Transverse colon (tissue), 4 donors: Measurements from ENCODE around the gene RAD51D. TPM values are rescaled to one million over a fixed set of nuclear protein-coding genes. Genes with fewer than 3 reads are reported as not detected.

Experiments used
- DNase-seq: peaks from one replicate; pipeline ENCODE4 v3.0.0-alpha.2; 2019
- H3K27ac ChIP-seq, 4 donors: fragments of 200-600 bp; sonication (generic); 2 replicates each; pipeline ENCODE4 v1.5.1; 2016 to 2018; ENCODE audit warnings: inconsistent platforms in 4 of 4
- H3K27me3 ChIP-seq: fragments of 200-600 bp; sonication (generic); 2 replicates; pipeline ENCODE4 v1.5.1; 2017; ENCODE audit warnings: inconsistent platforms
- H3K36me3 ChIP-seq, 4 donors: fragments of 200-600 bp; sonication (generic); 2 replicates each; pipeline ENCODE4 v1.5.1; 2017 to 2019; ENCODE audit warnings: inconsistent platforms in 4 of 4
- H3K4me1 ChIP-seq, 4 donors: fragments of 200-600 bp; sonication (generic); 2 replicates each; pipeline ENCODE4 v1.5.1; 2017 to 2020; ENCODE audit warnings: inconsistent platforms in 4 of 4
- H3K4me3 ChIP-seq, 4 donors: fragments of 200-600 bp; sonication (generic); 1 replicate in 1 of 4; 2 replicates in 3 of 4; pipeline versions ENCODE4 v1.5.1 to v1.6.1; 2017 to 2019; ENCODE audit warnings: inconsistent platforms in 4 of 4
- H3K9me3 ChIP-seq, 2 donors: fragments of 200-600 bp; sonication (generic); 2 replicates each; pipeline ENCODE4 v1.5.1; 2017 to 2019; ENCODE audit warnings: inconsistent platforms in 2 of 2
- EP300 ChIP-seq: sonication (generic); formaldehyde crosslinking; IDR thresholded peaks from one replicate; pipeline ENCODE4 v1.6.1; 2017; ENCODE audit warnings: antibody characterized with exemption, low read depth
- POLR2A ChIP-seq: fragments of 450-650 bp; IDR thresholded peaks from one replicate; pipeline ENCODE4 v1.6.1; 2016; ENCODE audit warnings: antibody characterized with exemption, mild to moderate bottlenecking, moderate library complexity
- POLR2AphosphoS5 ChIP-seq, 3 donors: sonication (generic); formaldehyde crosslinking; IDR thresholded peaks; one replicate each; pipeline ENCODE4 v1.6.1; 2016; ENCODE audit warnings: antibody characterized with exemption in 3 of 3
- WGBS, 2 donors: methylation state at CpG; one replicate each; pipeline ENCODE4 v1.1.5; 2018; ENCODE audit warnings: low coverage in 1 of 2; 5-methylcytosine and 5-hydroxymethylcytosine counted together
- in situ Hi-C, 4 donors: fragments of 200-750 bp; cut with MboI; loops; one replicate each; pipeline versions ENCODE4 v1.15.0 to v1.15.1; 2017; ENCODE audit warnings: low sequenced_read_pairs in 3 of 4, low pct_ligation_motif_present in 1 of 4, low pct_unique_long_range_greater_than_20kb in 1 of 4
- intact Hi-C: fragments of 100-400 bp; cut with DNase I; formaldehyde crosslinking; loops from one replicate; pipeline ENCODE4 v1.15.1; 2023; ENCODE audit warnings: low total_unique reads
- total RNA-seq, 4 donors: library from RNA; depleted of rRNA; stranded (reverse); fragments of >200 nt; gene quantifications; one replicate each; pipeline ENCODE4 v1.1.0, GENCODE V29; 2016
- TF ChIP-seq, protein P1 (sequence below), 5 experiments: fragments of 200-600 bp in 3 of 5; fragments of 450-650 bp in 2 of 5; sonication (generic) in 3 of 5; IDR thresholded peaks; 1 replicate in 2 of 5; 2 replicates in 3 of 5; pipeline ENCODE4 v1.5.1; 2016 to 2017; ENCODE audit warnings: antibody characterized with exemption in 5 of 5, inconsistent platforms in 3 of 5, mild to moderate bottlenecking in 2 of 5, moderate library complexity in 1 of 5

Gene RAD51D
- total RNA-seq, 4 donors from 2014 or later: 5.6 to 60.3 (median 7.8) TPM

DNA sequence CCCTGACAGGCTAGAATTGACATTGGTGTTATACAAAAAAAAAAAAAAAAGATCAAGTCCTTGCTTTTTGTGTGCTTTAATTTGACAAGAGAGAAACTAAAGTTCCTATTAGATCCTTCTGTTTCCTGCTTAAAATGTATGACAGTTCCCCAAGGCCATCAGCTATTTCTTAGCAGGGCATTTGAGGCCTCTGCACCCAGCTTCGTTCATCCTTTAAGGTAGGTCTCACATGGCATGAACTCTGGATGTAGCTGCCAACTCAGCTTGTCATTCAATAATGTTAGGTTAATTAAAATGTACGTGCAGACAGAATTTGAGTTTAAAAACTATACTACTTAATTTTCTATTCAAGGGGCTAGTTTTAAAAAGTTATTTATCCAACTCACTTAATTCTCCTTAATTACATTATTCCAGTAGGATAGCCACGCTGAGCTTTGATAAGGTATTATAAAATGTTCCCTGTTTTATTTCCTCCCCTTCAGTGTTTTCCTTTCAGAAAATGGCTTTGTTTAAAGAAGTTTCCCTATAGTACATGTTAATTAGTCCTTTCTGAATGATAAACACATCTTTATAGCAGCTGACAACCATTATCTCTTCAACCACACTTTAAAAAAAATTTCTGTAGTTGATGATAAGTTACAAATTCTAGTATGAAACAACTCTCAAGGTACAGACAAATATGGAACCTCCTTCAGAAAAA, 55.0 kb downstream of the RAD51D start:
- Histone ChIP-seq H3K4me1 (peaks cover 14 to 42% (median 21%) of the 10 kb centered on the region in 4 donors), H3K4me3 (no peak overlapping the region), H3K27me3 (no peaks in the 10 kb centered on the region), H3K9me3 (no peaks in the 10 kb centered on the region), H3K36me3 (no peaks in the 10 kb centered on the region), H3K27ac (peak overlapping the region; percentile 87 to 92 (median 88))
- DNase-seq: no peak
- WGBS, 2 donors: 73 to 80% methylated on average over 2 to 3 of the region's 3 CpGs
- TF ChIP-seq, protein P1, sequence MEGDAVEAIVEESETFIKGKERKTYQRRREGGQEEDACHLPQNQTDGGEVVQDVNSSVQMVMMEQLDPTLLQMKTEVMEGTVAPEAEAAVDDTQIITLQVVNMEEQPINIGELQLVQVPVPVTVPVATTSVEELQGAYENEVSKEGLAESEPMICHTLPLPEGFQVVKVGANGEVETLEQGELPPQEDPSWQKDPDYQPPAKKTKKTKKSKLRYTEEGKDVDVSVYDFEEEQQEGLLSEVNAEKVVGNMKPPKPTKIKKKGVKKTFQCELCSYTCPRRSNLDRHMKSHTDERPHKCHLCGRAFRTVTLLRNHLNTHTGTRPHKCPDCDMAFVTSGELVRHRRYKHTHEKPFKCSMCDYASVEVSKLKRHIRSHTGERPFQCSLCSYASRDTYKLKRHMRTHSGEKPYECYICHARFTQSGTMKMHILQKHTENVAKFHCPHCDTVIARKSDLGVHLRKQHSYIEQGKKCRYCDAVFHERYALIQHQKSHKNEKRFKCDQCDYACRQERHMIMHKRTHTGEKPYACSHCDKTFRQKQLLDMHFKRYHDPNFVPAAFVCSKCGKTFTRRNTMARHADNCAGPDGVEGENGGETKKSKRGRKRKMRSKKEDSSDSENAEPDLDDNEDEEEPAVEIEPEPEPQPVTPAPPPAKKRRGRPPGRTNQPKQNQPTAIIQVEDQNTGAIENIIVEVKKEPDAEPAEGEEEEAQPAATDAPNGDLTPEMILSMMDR (IDR thresholded peaks at IDR 0.05): no peak
- TF ChIP-seq POLR2A: no peak
- no peak for TF ChIP-seq EP300
- TF ChIP-seq POLR2AphosphoS5 (IDR thresholded peaks at IDR 0.05): no peak
- intact Hi-C loops (no loop called here), in situ Hi-C loops (loop anchor here in 1 of 4 donors (10.0 kb wide), 1 partner anchor 60 kb away; no protein-coding TSS in a partner anchor)

DNA sequence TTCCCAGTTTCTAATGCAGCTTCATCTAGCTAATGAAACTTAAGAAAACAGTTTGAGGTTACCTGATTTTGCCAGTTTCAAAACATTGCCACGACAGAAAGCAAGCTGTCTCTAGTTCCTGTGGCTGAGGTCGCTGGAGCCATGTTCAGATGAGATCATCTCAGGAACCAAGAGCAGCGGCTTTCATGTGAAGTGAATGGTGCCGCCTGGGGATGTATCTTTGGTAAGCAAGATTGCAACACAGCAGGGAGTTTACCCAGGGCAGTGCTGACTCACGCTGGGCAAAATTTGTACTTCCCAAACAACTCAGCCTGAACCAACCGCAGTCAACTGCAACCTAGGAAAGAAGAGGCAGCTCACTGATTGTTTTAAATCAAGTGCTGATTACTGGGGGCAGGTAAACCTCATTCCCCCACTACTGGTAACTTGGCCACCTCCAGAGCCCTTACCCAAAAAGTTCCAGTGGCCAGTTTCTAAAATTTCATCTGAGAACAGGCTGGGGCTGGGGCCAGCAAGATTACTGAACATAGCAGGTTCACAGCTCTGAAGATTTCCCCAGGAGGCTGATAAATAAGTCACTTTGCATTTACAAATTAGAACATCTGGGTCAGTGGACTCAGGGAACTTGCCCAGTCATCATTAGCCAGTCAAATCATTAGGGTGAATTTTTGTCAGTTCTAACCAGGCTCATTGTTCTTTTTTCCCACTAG, 56.0 kb downstream of the RAD51D start, which contains the start of gene RFFL:
Gene RFFL (minus strand): TSS at position 194 of the 710 bp plus-strand sequence. CDS start 37,154 bp downstream, outside the sequence.
- no peaks in the 10 kb centered on the region for H3K36me3 ChIP-seq
- peak; percentile 91 for DNase-seq
- in situ Hi-C loops: loop anchor here in 1 of 4 donors (10.0 kb wide), 1 partner anchor 59 kb away; no protein-coding TSS in a partner anchor
- peaks cover 14 to 32% (median 18%) of the 10 kb centered on the region in 4 donors for H3K4me1 ChIP-seq
- intact Hi-C loops: no loop called here
- TF ChIP-seq POLR2A (peak; percentile 24), POLR2AphosphoS5 (IDR thresholded peaks at IDR 0.05) (peak; percentile 46 to 84 (median 65)), EP300 (no peak)
- TF ChIP-seq, protein P1 (IDR thresholded peaks at IDR 0.05): peak in 1 of 5 experiments; percentile 21
- WGBS, 2 donors: 5 to 8% methylated on average over 2 to 6 of the region's 6 CpGs
- no peaks in the 10 kb centered on the region for H3K9me3 ChIP-seq
- no peaks in the 10 kb centered on the region for H3K27me3 ChIP-seq
- no peak within 1 kb of the TSS for H3K4me3 ChIP-seq
- H3K27ac ChIP-seq: peak within 1 kb of the TSS; percentile 87 to 92 (median 88)

DNA sequence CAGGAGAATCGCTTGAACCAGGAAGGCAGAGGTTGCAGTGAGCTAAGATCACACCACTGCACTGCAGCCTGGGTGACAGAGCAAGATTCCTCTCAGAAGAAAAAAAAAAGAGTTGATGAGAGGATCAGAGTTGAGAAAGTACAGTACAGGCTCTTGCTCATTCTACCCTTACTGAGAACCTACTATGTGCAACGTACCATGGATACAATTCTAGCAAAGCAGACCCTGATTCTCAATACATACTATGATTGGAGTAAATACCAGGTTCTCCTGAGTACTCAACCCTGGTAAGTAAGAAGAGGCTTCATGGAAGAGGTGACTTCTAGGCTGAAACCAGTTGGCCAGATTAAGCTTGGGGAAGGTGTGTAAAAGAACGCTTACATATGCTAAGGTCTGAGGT, 57.4 kb downstream of the RAD51D start:
- H3K4me3 ChIP-seq: no peak overlapping the region
- TF ChIP-seq, protein P1 (IDR thresholded peaks at IDR 0.05): no peak
- TF ChIP-seq POLR2A (no peak), EP300 (no peak), POLR2AphosphoS5 (IDR thresholded peaks at IDR 0.05) (no peak)
- in situ Hi-C loops: loop anchor here in 1 of 4 donors (10.0 kb wide), 1 partner anchor 58 kb away; no protein-coding TSS in a partner anchor
- 93 to 100% methylated on average over 1 to 3 of the region's 3 CpGs for WGBS, 2 donors
- intact Hi-C loops: no loop called here
- H3K4me1 ChIP-seq: peaks cover 14 to 31% (median 16%) of the 10 kb centered on the region in 4 donors
- no peak for DNase-seq
- no peaks in the 10 kb centered on the region for H3K27me3 ChIP-seq
- H3K27ac ChIP-seq: no peak overlapping the region
- no peaks in the 10 kb centered on the region for H3K9me3 ChIP-seq
- H3K36me3 ChIP-seq: no peaks in the 10 kb centered on the region

DNA sequence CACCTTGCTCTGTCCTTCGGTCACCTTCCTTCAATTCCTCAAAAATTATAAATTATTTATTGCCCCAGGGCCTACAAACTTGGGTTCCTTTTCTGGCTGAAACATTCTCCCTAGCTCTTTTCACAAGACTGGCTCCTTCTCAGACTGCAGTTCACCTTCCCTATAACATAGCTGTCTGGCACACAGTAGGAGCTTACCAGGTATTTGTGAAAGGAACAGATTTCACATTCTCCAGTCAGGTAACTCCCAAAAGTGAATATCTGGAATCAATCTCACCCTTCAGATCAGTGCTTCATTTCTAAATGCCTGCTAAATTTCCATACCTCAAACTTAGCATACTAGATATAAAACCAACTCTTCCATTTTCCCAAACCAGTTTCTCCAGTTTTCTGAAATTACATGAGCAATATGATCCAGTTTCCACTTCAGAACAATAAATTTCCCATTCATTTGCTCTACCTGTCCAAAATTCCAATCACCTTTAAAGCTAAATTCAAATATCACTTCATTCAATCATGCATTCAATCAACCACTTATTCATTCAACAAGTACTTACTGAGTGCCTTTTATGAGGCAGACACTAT, 62.2 kb downstream of the RAD51D start:
- H3K4me1 ChIP-seq: peaks cover 5 to 11% (median 9%) of the 10 kb centered on the region in 4 donors
- TF ChIP-seq EP300 (no peak), POLR2AphosphoS5 (IDR thresholded peaks at IDR 0.05) (no peak), POLR2A (no peak)
- TF ChIP-seq, protein P1 (IDR thresholded peaks at IDR 0.05): no peak
- in situ Hi-C loops (no loop called here), intact Hi-C loops (no loop called here)
- no peaks in the 10 kb centered on the region for H3K36me3 ChIP-seq
- H3K4me3 ChIP-seq: no peak overlapping the region
- WGBS, 2 donors: 96 to 100% methylated on average over 1 of the region's 1 CpG
- DNase-seq: no peak
- no peak overlapping the region for H3K27ac ChIP-seq
- H3K27me3 ChIP-seq: no peaks in the 10 kb centered on the region
- H3K9me3 ChIP-seq: no peaks in the 10 kb centered on the region
